ENCODE measurements around the gene TLR8.

Gene TLR8

GRCh38 chrX:12871257-12871656 is 35.2 kb upstream of the TLR8 start:
- no peak for DNase-seq (ENCODE audit: extremely low read depth, insufficient read length)
- no peak for TF ChIP-seq CTCF (IDR thresholded peaks at IDR 0.05; ENCODE audit: insufficient read depth, low read length, poor library complexity, severe bottlenecking)
- no peaks in the 10 kb centered on the region for H3K27me3 ChIP-seq (replicated peaks; ENCODE audit: control insufficient read depth, insufficient read depth, low read length)
- peaks cover 2% of the 10 kb centered on the region for H3K36me3 ChIP-seq (ENCODE audit: control insufficient read depth, insufficient read depth, low read length)
- H3K4me3 ChIP-seq (replicated peaks; ENCODE audit: low read depth, low read length), result no peak overlapping the region

- Histone ChIP-seq H3K27me3 (replicated peaks; ENCODE audit: control insufficient read depth, insufficient read depth, low read length) (no peaks in the 10 kb centered on the region), H3K36me3 (ENCODE audit: control insufficient read depth, insufficient read depth, low read length) (peaks cover 2% of the 10 kb centered on the region), H3K4me3 (replicated peaks; ENCODE audit: low read depth, low read length) (no peak overlapping the region)
- no peak for DNase-seq (ENCODE audit: extremely low read depth, insufficient read length)
- TF ChIP-seq CTCF (IDR thresholded peaks at IDR 0.05; ENCODE audit: insufficient read depth, low read length, poor library complexity, severe bottlenecking), result no peak
These were observed 33.7 kb upstream of the TLR8 start for GRCh38 chrX:12872741-12873140.

GRCh38 chrX:12874581-12874980 is 31.8 kb upstream of the TLR8 start:
- Histone ChIP-seq H3K27me3 (replicated peaks; ENCODE audit: control insufficient read depth, insufficient read depth, low read length) (no peaks in the 10 kb centered on the region), H3K4me3 (replicated peaks; ENCODE audit: low read depth, low read length) (no peak overlapping the region)

GRCh38 chrX:12877386-12877785 is 29.0 kb upstream of the TLR8 start:
- DNase-seq (ENCODE audit: extremely low read depth, insufficient read length), result no peak
- Histone ChIP-seq H3K27me3 (replicated peaks; ENCODE audit: control insufficient read depth, insufficient read depth, low read length) (no peaks in the 10 kb centered on the region), H3K36me3 (ENCODE audit: control insufficient read depth, insufficient read depth, low read length) (peaks cover under 1% of the 10 kb centered on the region), H3K4me3 (replicated peaks; ENCODE audit: low read depth, low read length) (no peak overlapping the region)
- TF ChIP-seq CTCF (IDR thresholded peaks at IDR 0.05; ENCODE audit: insufficient read depth, low read length, poor library complexity, severe bottlenecking), result no peak

More at GRCh38 chrX:12874581-12874980, 31.8 kb upstream of the TLR8 start:
- H3K36me3 ChIP-seq (ENCODE audit: control insufficient read depth, insufficient read depth, low read length), result peaks cover 2% of the 10 kb centered on the region
- no peak for TF ChIP-seq CTCF (IDR thresholded peaks at IDR 0.05; ENCODE audit: insufficient read depth, low read length, poor library complexity, severe bottlenecking)
- DNase-seq (ENCODE audit: extremely low read depth, insufficient read length), result no peak

- H3K36me3 ChIP-seq (ENCODE audit: control insufficient read depth, insufficient read depth, low read length), result no peaks in the 10 kb centered on the region
- no peak overlapping the region for H3K4me3 ChIP-seq (replicated peaks; ENCODE audit: low read depth, low read length)
- no peak for DNase-seq (ENCODE audit: extremely low read depth, insufficient read length)
- no peaks in the 10 kb centered on the region for H3K27me3 ChIP-seq (replicated peaks; ENCODE audit: control insufficient read depth, insufficient read depth, low read length)
- no peak for TF ChIP-seq CTCF (IDR thresholded peaks at IDR 0.05; ENCODE audit: insufficient read depth, low read length, poor library complexity, severe bottlenecking)
These were observed 27.9 kb upstream of the TLR8 start for GRCh38 chrX:12878536-12878935.

GRCh38 chrX:12881914-12882313 is 24.5 kb upstream of the TLR8 start:
- Histone ChIP-seq H3K27me3 (replicated peaks; ENCODE audit: control insufficient read depth, insufficient read depth, low read length) (no peaks in the 10 kb centered on the region; the same call in 1 of the 2 replicates), H3K4me3 (replicated peaks; ENCODE audit: low read depth, low read length) (no peak overlapping the region), H3K36me3 (ENCODE audit: control insufficient read depth, insufficient read depth, low read length) (peaks cover 2% of the 10 kb centered on the region)
- no peak for TF ChIP-seq CTCF (IDR thresholded peaks at IDR 0.05; ENCODE audit: insufficient read depth, low read length, poor library complexity, severe bottlenecking)
- DNase-seq (ENCODE audit: extremely low read depth, insufficient read length), result no peak
